ENCODE measurements around the gene RNU6-7.

The RNU6-7 gene

GRCh38 chr14:32169191-32169590 is 32.7 kb upstream of the RNU6-7 start:
- Histone ChIP-seq H3K9ac (ENCODE audit: low read length) (no peak overlapping the region), H3K4me2 (ENCODE audit: low read length, poor library complexity, severe bottlenecking) (no peak overlapping the region), H2BK120ac (ENCODE audit: low read depth, low read length) (no peak overlapping the region), H2BK15ac (ENCODE audit: low read depth, poor library complexity, severe bottlenecking) (no peak overlapping the region), H4K8ac (ENCODE audit: low read length) (no peak overlapping the region), H3K27me3 (ENCODE audit: control insufficient read depth in 1 of 2, insufficient read depth in 1 of 2, low read length in 2 of 2) (no peaks in the 10 kb centered on the region), H3K14ac (ENCODE audit: low read length in 2 of 2) (no peak overlapping the region), H3K27ac (ENCODE audit: low read length, poor library complexity, severe bottlenecking) (no peak overlapping the region), H2AK5ac (ENCODE audit: low read length, severe bottlenecking) (no peak overlapping the region), H2BK5ac (ENCODE audit: low read depth, low read length, poor library complexity, severe bottlenecking) (no peak overlapping the region), H2BK12ac (ENCODE audit: low read length in 2 of 2) (no peak overlapping the region), H3K18ac (ENCODE audit: low read depth in 1 of 2, low read length in 2 of 2) (no peak overlapping the region), H4K91ac (ENCODE audit: low read length) (no peak overlapping the region), H3K79me1 (replicated peaks; ENCODE audit: low read length, poor library complexity, severe bottlenecking) (no peaks in the 10 kb centered on the region), H3K4me1 (ENCODE audit: control insufficient read depth, insufficient read depth, low read depth, low read length) (no peaks in the 10 kb centered on the region), H2AFZ (ENCODE audit: low read depth, low read length) (no peak overlapping the region), H3K23ac (ENCODE audit: low read length in 2 of 2) (no peak overlapping the region), H3K4me3 (ENCODE audit: insufficient read depth in 1 of 2, low read depth in 1 of 2, low read length in 2 of 2) (no peak overlapping the region), H3K9me3 (ENCODE audit: control insufficient read depth, low read length) (no peaks in the 10 kb centered on the region), H3K4ac (ENCODE audit: low read depth in 1 of 2, low read length in 2 of 2) (no peak overlapping the region), H3K36me3 (ENCODE audit: control insufficient read depth in 1 of 2, insufficient read depth in 2 of 2, low read depth in 1 of 2, low read length in 2 of 2) (no peaks in the 10 kb centered on the region)
- WGBS, result 62% methylated on average over 2 of the region's 3 CpGs
- DNase-seq, result no peak

- H3K27ac ChIP-seq (ENCODE audit: low read length, poor library complexity, severe bottlenecking), result no peak overlapping the region
- H3K23ac ChIP-seq (ENCODE audit: low read length in 2 of 2), result no peak overlapping the region
- no peak overlapping the region for H3K4me2 ChIP-seq (ENCODE audit: low read length, poor library complexity, severe bottlenecking)
- no peaks in the 10 kb centered on the region for H3K9me3 ChIP-seq (ENCODE audit: control insufficient read depth, low read length)
- no peak overlapping the region for H4K8ac ChIP-seq (ENCODE audit: low read length)
- H3K36me3 ChIP-seq (ENCODE audit: control insufficient read depth in 1 of 2, insufficient read depth in 2 of 2, low read depth in 1 of 2, low read length in 2 of 2), result no peaks in the 10 kb centered on the region
- no peak overlapping the region for H2BK12ac ChIP-seq (ENCODE audit: low read length in 2 of 2)
- H3K18ac ChIP-seq (ENCODE audit: low read depth in 1 of 2, low read length in 2 of 2), result no peak overlapping the region
- H3K4me3 ChIP-seq (ENCODE audit: insufficient read depth in 1 of 2, low read depth in 1 of 2, low read length in 2 of 2), result no peak overlapping the region
- no peak overlapping the region for H2AFZ ChIP-seq (ENCODE audit: low read depth, low read length)
- no peak overlapping the region for H2BK120ac ChIP-seq (ENCODE audit: low read depth, low read length)
- H3K14ac ChIP-seq (ENCODE audit: low read length in 2 of 2), result no peak overlapping the region
- H4K91ac ChIP-seq (ENCODE audit: low read length), result no peak overlapping the region
- WGBS, result 95% methylated on average over 5 of the region's 5 CpGs
- H2AK5ac ChIP-seq (ENCODE audit: low read length, severe bottlenecking), result no peak overlapping the region
- H3K9ac ChIP-seq (ENCODE audit: low read length), result no peak overlapping the region
- no peaks in the 10 kb centered on the region for H3K27me3 ChIP-seq (ENCODE audit: control insufficient read depth in 1 of 2, insufficient read depth in 1 of 2, low read length in 2 of 2)
- H3K4ac ChIP-seq (ENCODE audit: low read depth in 1 of 2, low read length in 2 of 2), result no peak overlapping the region
- DNase-seq, result no peak
- H3K79me1 ChIP-seq (replicated peaks; ENCODE audit: low read length, poor library complexity, severe bottlenecking), result no peaks in the 10 kb centered on the region
- no peaks in the 10 kb centered on the region for H3K4me1 ChIP-seq (ENCODE audit: control insufficient read depth, insufficient read depth, low read depth, low read length)
- no peak overlapping the region for H2BK15ac ChIP-seq (ENCODE audit: low read depth, poor library complexity, severe bottlenecking)
- no peak overlapping the region for H2BK5ac ChIP-seq (ENCODE audit: low read depth, low read length, poor library complexity, severe bottlenecking)
Measured at GRCh38 chr14:32171469-32171868, 30.4 kb upstream of the RNU6-7 start.

- Histone ChIP-seq H3K27me3 (ENCODE audit: control insufficient read depth in 1 of 2, insufficient read depth in 1 of 2, low read length in 2 of 2) (no peaks in the 10 kb centered on the region), H4K8ac (ENCODE audit: low read length) (no peak overlapping the region), H3K9ac (ENCODE audit: low read length) (no peak overlapping the region), H3K4ac (ENCODE audit: low read depth in 1 of 2, low read length in 2 of 2) (no peak overlapping the region), H3K23ac (ENCODE audit: low read length in 2 of 2) (no peak overlapping the region), H2AK5ac (ENCODE audit: low read length, severe bottlenecking) (no peak overlapping the region), H3K14ac (ENCODE audit: low read length in 2 of 2) (no peak overlapping the region), H2BK120ac (ENCODE audit: low read depth, low read length) (no peak overlapping the region), H3K79me1 (replicated peaks; ENCODE audit: low read length, poor library complexity, severe bottlenecking) (no peaks in the 10 kb centered on the region), H3K4me3 (ENCODE audit: insufficient read depth in 1 of 2, low read depth in 1 of 2, low read length in 2 of 2) (no peak overlapping the region), H3K9me3 (ENCODE audit: control insufficient read depth, low read length) (peaks cover 36% of the 10 kb centered on the region), H3K18ac (ENCODE audit: low read depth in 1 of 2, low read length in 2 of 2) (no peak overlapping the region), H2AFZ (ENCODE audit: low read depth, low read length) (no peak overlapping the region), H3K4me2 (ENCODE audit: low read length, poor library complexity, severe bottlenecking) (no peak overlapping the region), H4K91ac (ENCODE audit: low read length) (no peak overlapping the region), H3K36me3 (ENCODE audit: control insufficient read depth in 1 of 2, insufficient read depth in 2 of 2, low read depth in 1 of 2, low read length in 2 of 2) (no peaks in the 10 kb centered on the region), H2BK15ac (ENCODE audit: low read depth, poor library complexity, severe bottlenecking) (no peak overlapping the region), H2BK5ac (ENCODE audit: low read depth, low read length, poor library complexity, severe bottlenecking) (no peak overlapping the region), H3K4me1 (ENCODE audit: control insufficient read depth, insufficient read depth, low read depth, low read length) (no peaks in the 10 kb centered on the region), H2BK12ac (ENCODE audit: low read length in 2 of 2) (no peak overlapping the region), H3K27ac (ENCODE audit: low read length, poor library complexity, severe bottlenecking) (no peak overlapping the region)
- DNase-seq, result peak; percentile 42
- WGBS, result 94% methylated on average over 2 of the region's 2 CpGs
Measured at GRCh38 chr14:32183151-32184058, 18.4 kb upstream of the RNU6-7 start.

GRCh38 chr14:32185097-32185496 is 16.7 kb upstream of the RNU6-7 start:
- WGBS, result no CpG with 5 or more reads among the region's 1 CpG
- Histone ChIP-seq H3K36me3 (ENCODE audit: control insufficient read depth in 1 of 2, insufficient read depth in 2 of 2, low read depth in 1 of 2, low read length in 2 of 2) (no peaks in the 10 kb centered on the region), H2BK120ac (ENCODE audit: low read depth, low read length) (no peak overlapping the region), H3K4ac (ENCODE audit: low read depth in 1 of 2, low read length in 2 of 2) (no peak overlapping the region), H2AK5ac (ENCODE audit: low read length, severe bottlenecking) (no peak overlapping the region), H2BK12ac (ENCODE audit: low read length in 2 of 2) (no peak overlapping the region), H3K9ac (ENCODE audit: low read length) (no peak overlapping the region), H3K23ac (ENCODE audit: low read length in 2 of 2) (no peak overlapping the region), H3K27ac (ENCODE audit: low read length, poor library complexity, severe bottlenecking) (no peak overlapping the region), H3K4me3 (ENCODE audit: insufficient read depth in 1 of 2, low read depth in 1 of 2, low read length in 2 of 2) (no peak overlapping the region), H3K9me3 (ENCODE audit: control insufficient read depth, low read length) (peaks cover 24% of the 10 kb centered on the region), H3K27me3 (ENCODE audit: control insufficient read depth in 1 of 2, insufficient read depth in 1 of 2, low read length in 2 of 2) (no peaks in the 10 kb centered on the region), H2AFZ (ENCODE audit: low read depth, low read length) (no peak overlapping the region), H2BK5ac (ENCODE audit: low read depth, low read length, poor library complexity, severe bottlenecking) (no peak overlapping the region), H3K14ac (ENCODE audit: low read length in 2 of 2) (no peak overlapping the region), H3K18ac (ENCODE audit: low read depth in 1 of 2, low read length in 2 of 2) (no peak overlapping the region), H4K8ac (ENCODE audit: low read length) (no peak overlapping the region), H3K4me1 (ENCODE audit: control insufficient read depth, insufficient read depth, low read depth, low read length) (no peaks in the 10 kb centered on the region), H3K4me2 (ENCODE audit: low read length, poor library complexity, severe bottlenecking) (no peak overlapping the region), H4K91ac (ENCODE audit: low read length) (no peak overlapping the region), H3K79me1 (replicated peaks; ENCODE audit: low read length, poor library complexity, severe bottlenecking) (no peaks in the 10 kb centered on the region), H2BK15ac (ENCODE audit: low read depth, poor library complexity, severe bottlenecking) (no peak overlapping the region)
- no peak for DNase-seq

All from mesenchymal stem cell (in vitro differentiated cells and primary cell).